ENCODE results near the gene ZNF70. TPM values are rescaled to one million over a fixed set of nuclear protein-coding genes. Genes with fewer than 3 reads are reported as not detected.

Gene ZNF70
- polyA plus RNA-seq, 1 of the 3 experiments (the other 2 are of a cell fraction) = 0.77 TPM

DNA sequence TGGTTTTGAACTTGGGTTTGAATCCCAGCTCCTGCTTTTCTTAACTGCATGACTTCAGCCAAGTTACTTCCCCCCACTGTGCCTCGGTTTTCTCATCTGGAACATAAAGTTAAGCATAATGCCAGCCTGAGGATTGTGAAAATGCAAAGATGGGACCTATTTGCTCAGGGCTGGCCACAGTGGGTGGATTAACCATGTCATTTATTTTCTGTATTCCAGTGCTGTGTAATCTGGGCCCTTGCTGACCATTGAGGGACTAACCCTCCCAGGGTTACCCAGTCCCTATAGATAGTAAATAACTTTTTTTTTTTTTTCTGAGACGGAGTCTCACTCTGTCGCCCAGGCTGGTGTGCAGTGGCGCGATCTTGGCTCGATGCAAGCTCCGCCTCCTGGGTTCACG is 4.8 kb upstream of the ZNF70 start:
- H3K27me3 ChIP-seq (ENCODE audit: insufficient read depth) = no peaks in the 10 kb centered on the region
- no peaks in the 10 kb centered on the region for H3K9me3 ChIP-seq
- peaks cover 0 to 4% of the 10 kb centered on the region in 2 experiments; a peak in 1 of 4 replicates for H3K4me1 ChIP-seq (ENCODE audit: control insufficient read depth in 1 of 2, insufficient read depth in 2 of 2, low read depth in 1 of 2, low read length in 1 of 2)
- H3K79me2 ChIP-seq (ENCODE audit: insufficient read depth) = no peaks in the 10 kb centered on the region
- 68% methylated on average over 8 of the region's 8 CpGs for WGBS (ENCODE audit: low lambda C conversion rate)
- POLR2A ChIA-PET = no interaction called here
- no peak overlapping the region for H3K9ac ChIP-seq
- no peak overlapping the region for H2AFZ ChIP-seq (ENCODE audit: low read depth)
- no peak for TF ChIP-seq GABPA (IDR thresholded peaks at IDR 0.05; ENCODE audit: low read depth)
- TF ChIP-seq SMC3 (IDR thresholded peaks at IDR 0.05; ENCODE audit: low read depth, low read length) = no peak
- TF ChIP-seq, protein P1, sequence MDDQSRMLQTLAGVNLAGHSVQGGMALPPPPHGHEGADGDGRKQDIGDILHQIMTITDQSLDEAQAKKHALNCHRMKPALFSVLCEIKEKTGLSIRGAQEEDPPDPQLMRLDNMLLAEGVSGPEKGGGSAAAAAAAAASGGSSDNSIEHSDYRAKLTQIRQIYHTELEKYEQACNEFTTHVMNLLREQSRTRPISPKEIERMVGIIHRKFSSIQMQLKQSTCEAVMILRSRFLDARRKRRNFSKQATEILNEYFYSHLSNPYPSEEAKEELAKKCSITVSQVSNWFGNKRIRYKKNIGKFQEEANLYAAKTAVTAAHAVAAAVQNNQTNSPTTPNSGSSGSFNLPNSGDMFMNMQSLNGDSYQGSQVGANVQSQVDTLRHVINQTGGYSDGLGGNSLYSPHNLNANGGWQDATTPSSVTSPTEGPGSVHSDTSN (IDR thresholded peaks at IDR 0.05) = no peak
- TF ChIP-seq ELF1 (IDR thresholded peaks at IDR 0.05) = no peak
- TF ChIP-seq FOXM1 (IDR thresholded peaks at IDR 0.05; ENCODE audit: low read depth) = no peak
- no peak for TF ChIP-seq MEF2A (IDR thresholded peaks at IDR 0.05; ENCODE audit: borderline replicate concordance, low read depth)
- TF ChIP-seq TAF1 (IDR thresholded peaks at IDR 0.05; ENCODE audit: borderline replicate concordance, low read depth, low read length) = no peak
- no peak for TF ChIP-seq GATA2 (CRISPR knock-in tag; IDR thresholded peaks at IDR 0.05)
- TF ChIP-seq, protein P2, sequence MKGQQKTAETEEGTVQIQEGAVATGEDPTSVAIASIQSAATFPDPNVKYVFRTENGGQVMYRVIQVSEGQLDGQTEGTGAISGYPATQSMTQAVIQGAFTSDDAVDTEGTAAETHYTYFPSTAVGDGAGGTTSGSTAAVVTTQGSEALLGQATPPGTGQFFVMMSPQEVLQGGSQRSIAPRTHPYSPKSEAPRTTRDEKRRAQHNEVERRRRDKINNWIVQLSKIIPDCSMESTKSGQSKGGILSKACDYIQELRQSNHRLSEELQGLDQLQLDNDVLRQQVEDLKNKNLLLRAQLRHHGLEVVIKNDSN (IDR thresholded peaks at IDR 0.05; ENCODE audit: borderline replicate concordance, low read depth) = no peak
- no peak for TF ChIP-seq SIN3A (IDR thresholded peaks at IDR 0.05; ENCODE audit: borderline replicate concordance, low read depth, low read length)
- TF ChIP-seq JUND (IDR thresholded peaks at IDR 0.05) = no peak
- TF ChIP-seq NFIC (IDR thresholded peaks at IDR 0.05; ENCODE audit: borderline replicate concordance) = no peak
- TF ChIP-seq IRF3 (IDR thresholded peaks at IDR 0.05; ENCODE audit: low read depth, low read length) = no peak
- TF ChIP-seq FOSL2 (IDR thresholded peaks at IDR 0.05; ENCODE audit: borderline replicate concordance, low read depth) = no peak
- no peak for TF ChIP-seq TEAD4 (IDR thresholded peaks at IDR 0.05; ENCODE audit: borderline replicate concordance, insufficient read depth)
- no peak for TF ChIP-seq EZH2phosphoT487 (IDR thresholded peaks at IDR 0.05; ENCODE audit: borderline replicate concordance, low read depth)
- no peak for TF ChIP-seq RXRA (IDR thresholded peaks at IDR 0.05; ENCODE audit: borderline replicate concordance, low read depth)
- TF ChIP-seq POLR2AphosphoS5 (IDR thresholded peaks at IDR 0.05; ENCODE audit: low read depth, low read length) = no peak
- TF ChIP-seq TCF12 (IDR thresholded peaks at IDR 0.05) = no peak
- no peak for TF ChIP-seq MXI1 (IDR thresholded peaks at IDR 0.05; ENCODE audit: low read depth, low read length)
- no peaks in the 10 kb centered on the region for H3K9me2 ChIP-seq
- no peaks in the 10 kb centered on the region for H3K36me3 ChIP-seq (replicated peaks in 1 of 2; ENCODE audit: control insufficient read depth in 1 of 2, insufficient read depth in 2 of 2, low read length in 1 of 2)
- H4K20me1 ChIP-seq (ENCODE audit: insufficient read depth) = no peaks in the 10 kb centered on the region
- H3K4me3 ChIP-seq (ENCODE audit: low read depth in 2 of 2, low read length in 1 of 2) = no peak overlapping the region
- CTCF ChIA-PET = interaction anchor here (1.5 to 2.4 kb wide), 2 partner anchors 8 to 94 kb away, joined by 3 to 8 read pairs; no protein-coding TSS in a partner anchor
- no peak overlapping the region for H3K27ac ChIP-seq (ENCODE audit: low read depth in 2 of 2, low read length in 1 of 2)
- H3F3A ChIP-seq (replicated peaks; ENCODE audit: insufficient read depth) = no peaks in the 10 kb centered on the region
- H3K4me2 ChIP-seq = no peak overlapping the region
- no peak for DNase-seq
